Esophagus muscularis mucosa (tissue), 4 donors: ENCODE measurements around the gene SLC12A7. TPM values are rescaled to one million over a fixed set of nuclear protein-coding genes. Genes with fewer than 3 reads are reported as not detected.
"Not testable (repeated sequence)": the region's sequence is repeated elsewhere in the genome, so short reads cannot be mapped to it uniquely, and the experiment has no call there.

Source experiments
- DNase-seq: peaks from one replicate; pipeline ENCODE4 v3.0.0-alpha.2; 2017; ENCODE audit errors: extremely low spot score
- H3K27ac ChIP-seq, 4 donors: fragments of 200-600 bp; sonication (generic); replicated peaks in 1 of 4; 1 replicate in 3 of 4; 2 replicates in 1 of 4; pipeline ENCODE4 v1.5.1; 2016 to 2019; ENCODE audit warnings: mild to moderate bottlenecking in 1 of 4
- H3K27me3 ChIP-seq, 4 donors: fragments of 200-600 bp; sonication (generic); one replicate each; pipeline versions ENCODE4 v1.5.1 to v1.6.0; 2016 to 2019
- H3K36me3 ChIP-seq, 4 donors: fragments of 200-600 bp; sonication (generic); one replicate each; pipeline ENCODE4 v1.5.1; 2016 to 2019
- H3K4me1 ChIP-seq, 4 donors: fragments of 200-600 bp; sonication (generic); one replicate each; pipeline ENCODE4 v1.5.1; 2016 to 2019
- H3K4me3 ChIP-seq, 4 donors: fragments of 200-600 bp; sonication (generic); 1 replicate in 2 of 4; 2 replicates in 2 of 4; pipeline ENCODE4 v1.5.1; 2016 to 2019; ENCODE audit warnings: mild to moderate bottlenecking in 4 of 4, moderate library complexity in 1 of 4
- H3K9me3 ChIP-seq, 4 donors: fragments of 200-600 bp; sonication (generic); 1 replicate in 3 of 4; 2 replicates in 1 of 4; pipeline ENCODE4 v1.5.1; 2016 to 2019
- EP300 ChIP-seq: sonication (generic); formaldehyde crosslinking; IDR thresholded peaks from one replicate; pipeline ENCODE4 v1.6.1; 2017; ENCODE audit warnings: antibody characterized with exemption
- POLR2A ChIP-seq: fragments of 450-650 bp; IDR thresholded peaks from one replicate; pipeline ENCODE4 v1.6.1; 2017; ENCODE audit warnings: antibody characterized with exemption, moderate library complexity, mild to moderate bottlenecking, low read depth
- POLR2AphosphoS5 ChIP-seq, 2 donors: sonication (generic); formaldehyde crosslinking; IDR thresholded peaks; one replicate each; pipeline ENCODE4 v1.6.1; 2017; ENCODE audit warnings: antibody characterized with exemption in 2 of 2
- WGBS: methylation state at CpG from one replicate; pipeline ENCODE4 v1.1.5; 2018; 5-methylcytosine and 5-hydroxymethylcytosine counted together
- intact Hi-C: fragments of 100-400 bp; cut with DNase I; formaldehyde crosslinking; loops from one replicate; pipeline ENCODE4 v1.15.1; 2023
- total RNA-seq, 4 donors: library from RNA; depleted of rRNA; stranded (reverse); fragments of >200 nt; gene quantifications; one replicate each; pipeline versions ENCODE4 v1.1.0 to v1.2.1, GENCODE V29; 2016
- TF ChIP-seq, protein P1 (sequence below), 3 experiments: fragments of 200-600 bp in 2 of 3; fragments of 450-650 bp in 1 of 3; sonication (generic) in 2 of 3; IDR thresholded peaks; one replicate each; pipeline ENCODE4 v1.5.1; 2017 to 2019; ENCODE audit warnings: antibody characterized with exemption in 3 of 3, mild to moderate bottlenecking in 2 of 3, moderate library complexity in 1 of 3

Gene SLC12A7
- total RNA-seq, 4 donors from 2014 or later = 21.6 to 35.8 (median 25.4) TPM

GRCh38 chr5:1158647-1159340, 46.9 kb upstream of the SLC12A7 start:
- Histone ChIP-seq H3K36me3 (no peaks in the 10 kb centered on the region), H3K4me1 (peaks cover 6 to 33% (median 28%) of the 10 kb centered on the region in 4 donors), H3K4me3 (no peak overlapping the region), H3K27me3 (peaks cover 0 to 64% (median 21%) of the 10 kb centered on the region in 4 donors), H3K9me3 (peaks cover 0 to 5% (median 2%) of the 10 kb centered on the region in 4 donors), H3K27ac (no peak overlapping the region)
- WGBS = 84% methylated on average over 16 of the region's 20 CpGs
- intact Hi-C loops = no loop called here
- DNase-seq = no peak
- TF ChIP-seq POLR2AphosphoS5 (IDR thresholded peaks at IDR 0.05) (no peak), POLR2A (no peak), EP300 (no peak)
- TF ChIP-seq, protein P1, sequence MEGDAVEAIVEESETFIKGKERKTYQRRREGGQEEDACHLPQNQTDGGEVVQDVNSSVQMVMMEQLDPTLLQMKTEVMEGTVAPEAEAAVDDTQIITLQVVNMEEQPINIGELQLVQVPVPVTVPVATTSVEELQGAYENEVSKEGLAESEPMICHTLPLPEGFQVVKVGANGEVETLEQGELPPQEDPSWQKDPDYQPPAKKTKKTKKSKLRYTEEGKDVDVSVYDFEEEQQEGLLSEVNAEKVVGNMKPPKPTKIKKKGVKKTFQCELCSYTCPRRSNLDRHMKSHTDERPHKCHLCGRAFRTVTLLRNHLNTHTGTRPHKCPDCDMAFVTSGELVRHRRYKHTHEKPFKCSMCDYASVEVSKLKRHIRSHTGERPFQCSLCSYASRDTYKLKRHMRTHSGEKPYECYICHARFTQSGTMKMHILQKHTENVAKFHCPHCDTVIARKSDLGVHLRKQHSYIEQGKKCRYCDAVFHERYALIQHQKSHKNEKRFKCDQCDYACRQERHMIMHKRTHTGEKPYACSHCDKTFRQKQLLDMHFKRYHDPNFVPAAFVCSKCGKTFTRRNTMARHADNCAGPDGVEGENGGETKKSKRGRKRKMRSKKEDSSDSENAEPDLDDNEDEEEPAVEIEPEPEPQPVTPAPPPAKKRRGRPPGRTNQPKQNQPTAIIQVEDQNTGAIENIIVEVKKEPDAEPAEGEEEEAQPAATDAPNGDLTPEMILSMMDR (IDR thresholded peaks at IDR 0.05) = no peak

- intact Hi-C loops = not testable (repeated sequence)
These were observed 45.7 kb upstream of the SLC12A7 start for GRCh38 chr5:1157461-1157986.

GRCh38 chr5:1156754-1157460, 45.0 kb upstream of the SLC12A7 start:
- H3K36me3 ChIP-seq = no peaks in the 10 kb centered on the region
- TF ChIP-seq POLR2AphosphoS5 (IDR thresholded peaks at IDR 0.05) = no peak
- TF ChIP-seq, protein P1 (IDR thresholded peaks at IDR 0.05) = no peak
- no peak for TF ChIP-seq POLR2A
- TF ChIP-seq EP300 = no peak
- intact Hi-C loops = no loop called here
- no peak for DNase-seq
- no peak overlapping the region for H3K27ac ChIP-seq
- 93% methylated on average over 11 of the region's 11 CpGs for WGBS
- H3K9me3 ChIP-seq = peaks cover 0 to 5% (median 2%) of the 10 kb centered on the region in 4 donors
- H3K4me3 ChIP-seq = no peak overlapping the region
- H3K4me1 ChIP-seq = peaks cover 6 to 27% (median 23%) of the 10 kb centered on the region in 4 donors
- peaks cover 0 to 71% (median 21%) of the 10 kb centered on the region in 4 donors for H3K27me3 ChIP-seq

More at GRCh38 chr5:1157461-1157986, 45.7 kb upstream of the SLC12A7 start:
- Histone ChIP-seq H3K27me3 (peaks cover 0 to 64% (median 21%) of the 10 kb centered on the region in 4 donors), H3K4me1 (peaks cover 6 to 33% (median 28%) of the 10 kb centered on the region in 4 donors)
- H3K4me3 ChIP-seq, H3K36me3 ChIP-seq, H3K27ac ChIP-seq, H3K9me3 ChIP-seq, DNase-seq: not testable (repeated sequence)
- 57% methylated on average over 2 of the region's 2 CpGs for WGBS

GRCh38 chr5:1156033-1156753, 44.3 kb upstream of the SLC12A7 start:
- Histone ChIP-seq H3K36me3 (no peaks in the 10 kb centered on the region), H3K4me3 (peak overlapping the region; percentile 39 to 51 (median 41)), H3K9me3 (peaks cover 0 to 5% (median 2%) of the 10 kb centered on the region in 4 donors), H3K27ac (no peak overlapping the region), H3K4me1 (peaks cover under 1 to 19% (median 17%) of the 10 kb centered on the region in 4 donors), H3K27me3 (peaks cover 0 to 78% (median 21%) of the 10 kb centered on the region in 4 donors)
- WGBS = 71% methylated on average over 12 of the region's 51 CpGs
- intact Hi-C loops = no loop called here
- TF ChIP-seq EP300 (no peak), POLR2A (no peak), POLR2AphosphoS5 (IDR thresholded peaks at IDR 0.05) (no peak)
- TF ChIP-seq, protein P1 (IDR thresholded peaks at IDR 0.05) = no peak
- no peak for DNase-seq
